HG02973 (cell line): ENCODE measurements around the gene PDE1C.
"Not testable (repeated sequence)": the region's sequence is repeated elsewhere in the genome, so short reads cannot be mapped to it uniquely, and the experiment has no call there.

ENCODE experiments used
- ATAC-seq: cut with Tn5 transposase; IDR thresholded peaks from one replicate; pipeline ENCODE4 v1.9.1; 2021; ENCODE audit warnings: moderate library complexity; ENCODE audit not compliant: unreplicated experiment

The PDE1C gene

DNA sequence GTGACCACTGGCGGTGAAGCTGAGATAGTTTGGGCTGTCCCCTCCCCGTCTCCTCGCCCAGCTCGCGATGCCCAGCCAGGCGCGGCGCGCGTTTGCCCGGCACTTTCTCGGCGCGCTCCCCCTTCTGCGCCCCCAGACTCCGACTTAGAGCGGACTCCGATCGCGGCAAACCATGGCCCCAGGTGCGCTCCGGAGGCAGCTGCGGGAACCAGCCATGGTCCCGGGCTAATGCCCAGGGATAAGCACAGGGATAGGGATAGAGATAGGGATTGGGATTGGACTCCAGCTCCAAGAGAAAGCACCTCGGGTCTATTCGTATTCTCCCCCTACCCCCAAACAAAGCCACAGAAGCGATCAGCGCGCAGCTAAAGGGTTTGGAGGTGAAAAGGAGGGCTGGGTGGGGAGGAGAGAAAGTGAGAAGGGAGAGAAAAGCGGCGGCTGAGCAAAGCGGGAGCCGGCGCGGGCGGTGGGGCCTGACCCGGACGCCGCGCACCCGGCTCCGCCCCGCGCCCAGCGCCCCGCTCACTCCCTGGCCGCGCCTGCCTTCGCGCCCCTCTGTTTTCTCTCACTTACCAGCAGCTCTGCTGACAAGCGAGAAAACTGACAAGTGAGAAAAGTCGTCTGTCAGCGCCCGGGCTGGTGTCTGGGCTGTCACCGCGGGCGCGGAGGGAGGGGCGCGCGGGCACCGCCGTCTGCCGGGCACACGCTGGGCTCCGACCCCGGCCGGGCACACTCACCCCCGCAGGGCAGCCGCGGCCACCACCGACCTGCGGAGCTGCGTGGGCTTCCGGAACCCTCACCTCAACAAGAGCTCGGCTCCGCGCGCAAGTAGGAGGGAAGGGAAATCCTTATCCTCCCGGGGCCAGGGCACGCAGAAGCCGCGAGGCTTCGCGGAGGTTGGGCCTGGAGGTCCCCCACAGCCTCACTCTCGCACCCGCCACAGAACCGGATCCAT is at the start of gene PDE1C:
Gene PDE1C (minus strand): TSS at position 2 of the 955 bp plus-strand sequence.
- ATAC-seq, result no peak

DNA sequence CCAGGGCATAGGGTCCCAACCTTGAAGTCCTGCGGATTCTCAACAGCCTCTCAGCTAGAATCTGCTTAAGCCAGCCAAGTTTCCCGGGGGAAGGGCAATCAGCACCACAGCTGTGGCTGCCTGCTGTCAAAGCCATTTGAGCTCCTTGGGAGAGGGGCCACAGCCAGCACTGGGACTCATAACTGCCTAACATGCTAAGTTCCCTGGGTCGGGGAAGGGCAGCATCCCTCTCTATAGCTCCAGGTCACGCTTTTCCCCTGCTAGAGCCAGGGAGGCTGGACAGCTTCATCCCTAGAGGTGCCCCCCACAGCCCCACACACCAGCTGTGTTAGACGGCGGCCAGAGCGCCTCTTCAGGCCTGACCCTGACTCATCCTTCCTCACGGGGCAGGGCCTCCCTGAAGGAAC is 49.6 kb upstream of the PDE1C start:
- no peak for ATAC-seq

DNA sequence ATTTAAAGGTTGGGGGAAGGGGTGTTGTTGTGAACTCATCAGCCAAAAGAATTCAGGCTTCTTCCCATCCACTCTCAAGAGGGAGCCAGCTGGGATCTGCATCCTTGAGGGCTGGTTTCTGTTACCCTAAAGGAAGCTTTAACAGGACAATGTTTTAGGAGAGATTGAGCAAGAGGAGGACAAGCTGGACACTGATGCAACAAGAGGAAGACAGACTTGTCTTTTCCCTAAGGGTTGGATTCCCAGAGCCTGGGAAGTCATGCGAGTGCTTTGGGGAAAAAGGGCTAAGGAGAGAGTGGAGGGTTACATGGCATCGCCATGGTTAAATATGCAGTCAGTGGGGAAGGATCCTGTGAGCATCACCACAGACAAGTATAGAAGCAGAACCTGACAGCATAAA is 47.6 kb upstream of the PDE1C start:
- ATAC-seq, result no peak

DNA sequence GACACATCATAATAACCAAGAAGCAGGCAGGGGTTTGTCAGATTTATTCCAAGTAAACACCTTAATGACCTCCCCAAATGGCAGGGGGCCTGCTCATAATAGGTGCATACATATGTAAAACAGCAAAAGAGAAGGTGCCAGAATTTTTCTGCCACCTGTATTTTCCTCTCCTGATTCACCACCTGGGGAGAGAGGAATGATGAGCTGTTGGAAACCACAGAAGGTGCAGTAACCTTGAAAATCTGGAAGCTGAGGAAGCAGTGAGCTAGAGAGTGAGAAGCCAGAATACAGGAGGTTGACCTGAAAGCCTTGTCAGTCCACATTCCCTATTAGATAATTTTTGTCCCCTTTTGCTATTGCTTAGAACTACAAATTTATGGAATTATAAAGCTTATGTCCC is 46.2 kb upstream of the PDE1C start:
- no peak for ATAC-seq

DNA sequence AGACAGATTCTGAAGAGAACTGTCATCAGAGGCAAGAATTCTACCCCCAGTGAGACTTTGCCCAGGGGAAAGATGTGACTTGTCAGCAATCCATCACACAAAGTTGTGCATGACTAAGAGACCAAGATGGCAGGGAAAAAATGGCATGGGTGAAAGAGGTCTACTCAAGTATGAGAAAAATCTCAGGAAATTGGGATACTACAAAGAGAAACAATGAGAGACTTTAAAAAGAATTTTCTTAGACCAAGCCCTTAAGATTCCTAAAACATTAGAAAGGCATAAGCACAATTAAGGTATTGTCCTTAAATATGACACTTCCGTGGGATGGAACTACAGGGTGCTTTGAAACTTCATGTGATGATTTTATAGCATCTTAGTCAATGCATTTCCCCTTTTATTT is 45.6 kb upstream of the PDE1C start:
- no peak for ATAC-seq

DNA sequence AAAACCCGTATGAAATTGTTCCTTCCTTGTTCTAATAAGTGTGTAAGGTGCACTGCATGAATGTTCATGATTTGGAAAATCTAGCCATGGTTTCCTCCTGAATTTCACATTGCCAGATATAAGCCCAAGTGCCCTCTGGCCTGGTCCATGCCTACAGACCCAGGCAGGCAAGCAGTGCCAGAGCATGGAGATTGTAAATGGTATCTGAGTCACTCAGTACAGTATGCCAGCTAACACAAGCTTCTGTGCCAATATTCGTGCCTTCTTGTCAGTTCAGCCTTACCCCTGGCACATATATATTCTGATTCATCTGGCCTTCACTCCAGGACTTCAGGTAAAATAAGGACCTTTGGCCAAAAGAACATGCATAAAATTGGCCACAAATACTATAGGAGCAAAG is 38.4 kb upstream of the PDE1C start:
- ATAC-seq, result no peak

DNA sequence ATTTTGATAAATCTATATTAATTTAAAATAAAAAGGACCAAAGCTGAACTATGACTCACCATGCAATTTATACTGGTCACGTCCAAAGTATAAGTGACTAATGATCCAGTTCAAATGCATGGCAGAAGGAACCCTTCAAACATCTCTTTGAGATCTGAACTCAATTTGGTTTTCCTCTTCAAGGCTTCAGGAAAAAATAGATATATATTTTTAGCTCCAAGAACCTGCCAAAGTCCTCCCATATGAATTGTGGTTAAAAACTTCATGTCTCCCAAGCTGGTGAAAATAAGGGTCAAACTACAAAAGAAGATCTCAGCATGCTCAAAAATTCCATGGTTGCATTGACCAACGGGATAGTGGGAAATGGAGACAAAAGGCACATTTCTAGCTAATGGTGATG is 34.6 kb upstream of the PDE1C start:
- no peak for ATAC-seq

DNA sequence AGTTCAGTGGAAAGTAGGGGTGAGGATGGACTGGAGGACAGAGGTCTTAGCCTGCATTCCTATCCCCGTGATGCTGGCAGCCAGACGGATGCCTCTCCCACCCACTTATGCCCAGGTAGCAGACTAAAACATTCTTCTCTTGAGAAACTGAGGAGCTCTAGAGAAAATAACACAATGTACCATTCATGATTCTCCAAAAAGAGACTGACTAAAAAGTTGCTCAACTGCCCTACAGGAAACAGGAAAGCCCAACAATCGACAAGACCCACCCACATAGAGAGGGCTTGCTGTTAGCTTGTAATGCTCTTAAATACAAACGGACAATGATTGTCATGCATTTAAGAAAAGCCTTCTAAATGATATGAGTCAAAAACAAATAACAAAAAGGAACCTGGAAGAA is 33.2 kb upstream of the PDE1C start:
- ATAC-seq, result no peak

DNA sequence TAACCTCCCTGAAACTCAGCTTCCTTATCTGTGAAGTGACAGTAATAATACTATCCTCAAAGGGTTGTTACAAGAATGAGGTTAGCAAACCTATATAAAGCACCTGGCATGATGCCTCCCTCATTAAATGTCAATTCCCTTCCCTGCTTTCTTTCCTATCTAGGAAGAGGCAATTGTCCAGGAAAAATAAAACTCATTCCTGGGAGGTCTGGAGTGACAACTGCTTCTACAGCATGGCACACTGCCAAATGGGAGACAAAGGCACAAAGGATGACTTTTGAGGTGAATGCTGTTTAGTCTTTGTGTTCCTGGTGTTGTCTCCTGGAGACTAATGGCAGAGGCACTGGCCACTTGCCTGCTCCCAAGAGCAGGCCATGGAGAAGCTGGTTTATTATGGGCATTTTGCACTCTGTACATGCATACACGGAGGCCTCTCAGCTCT is 32.2 kb upstream of the PDE1C start:
- ATAC-seq, result no peak

DNA sequence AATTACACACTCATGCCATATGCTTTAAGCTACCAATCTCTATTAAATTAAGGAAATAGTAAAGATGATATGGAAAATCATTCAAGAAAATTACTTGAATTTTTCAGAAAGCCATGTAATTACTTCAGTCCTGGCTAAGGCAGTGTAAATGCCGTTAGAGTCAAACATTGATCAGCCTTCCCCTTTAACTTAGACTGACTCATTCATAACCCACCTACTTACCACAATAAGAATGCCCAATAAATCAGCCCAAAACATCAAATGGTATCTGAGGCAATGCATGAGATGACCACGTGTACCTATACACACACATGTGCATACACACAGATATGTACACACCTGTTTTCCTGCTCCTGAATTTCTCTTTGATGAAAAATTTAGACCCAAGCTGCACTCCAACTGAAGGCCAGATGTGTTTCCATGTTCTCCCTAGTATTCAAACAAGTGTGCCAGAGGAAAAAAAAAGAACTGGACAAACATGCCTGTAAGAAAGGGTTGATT is 30.2 kb upstream of the PDE1C start:
- no peak for ATAC-seq

DNA sequence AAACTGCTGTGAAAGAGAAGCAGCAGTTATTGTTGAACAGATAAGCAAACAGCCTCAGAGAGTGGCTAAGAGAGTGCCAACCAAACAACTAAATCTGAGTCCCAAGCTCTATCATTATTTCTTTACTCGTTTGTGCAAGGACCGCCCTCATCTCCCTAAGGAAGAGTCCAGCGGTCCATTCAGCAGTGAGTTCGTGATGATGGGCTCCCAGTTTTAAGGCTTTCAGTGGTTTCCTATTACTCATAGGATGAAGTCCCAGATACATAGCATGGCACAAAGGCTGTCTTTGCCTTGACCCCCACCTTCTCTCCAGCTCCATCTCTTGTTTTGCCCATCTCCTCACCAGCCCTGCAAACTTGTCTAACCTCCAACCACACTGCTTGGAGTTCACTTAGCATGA is 24.3 kb upstream of the PDE1C start:
- no peak for ATAC-seq

DNA sequence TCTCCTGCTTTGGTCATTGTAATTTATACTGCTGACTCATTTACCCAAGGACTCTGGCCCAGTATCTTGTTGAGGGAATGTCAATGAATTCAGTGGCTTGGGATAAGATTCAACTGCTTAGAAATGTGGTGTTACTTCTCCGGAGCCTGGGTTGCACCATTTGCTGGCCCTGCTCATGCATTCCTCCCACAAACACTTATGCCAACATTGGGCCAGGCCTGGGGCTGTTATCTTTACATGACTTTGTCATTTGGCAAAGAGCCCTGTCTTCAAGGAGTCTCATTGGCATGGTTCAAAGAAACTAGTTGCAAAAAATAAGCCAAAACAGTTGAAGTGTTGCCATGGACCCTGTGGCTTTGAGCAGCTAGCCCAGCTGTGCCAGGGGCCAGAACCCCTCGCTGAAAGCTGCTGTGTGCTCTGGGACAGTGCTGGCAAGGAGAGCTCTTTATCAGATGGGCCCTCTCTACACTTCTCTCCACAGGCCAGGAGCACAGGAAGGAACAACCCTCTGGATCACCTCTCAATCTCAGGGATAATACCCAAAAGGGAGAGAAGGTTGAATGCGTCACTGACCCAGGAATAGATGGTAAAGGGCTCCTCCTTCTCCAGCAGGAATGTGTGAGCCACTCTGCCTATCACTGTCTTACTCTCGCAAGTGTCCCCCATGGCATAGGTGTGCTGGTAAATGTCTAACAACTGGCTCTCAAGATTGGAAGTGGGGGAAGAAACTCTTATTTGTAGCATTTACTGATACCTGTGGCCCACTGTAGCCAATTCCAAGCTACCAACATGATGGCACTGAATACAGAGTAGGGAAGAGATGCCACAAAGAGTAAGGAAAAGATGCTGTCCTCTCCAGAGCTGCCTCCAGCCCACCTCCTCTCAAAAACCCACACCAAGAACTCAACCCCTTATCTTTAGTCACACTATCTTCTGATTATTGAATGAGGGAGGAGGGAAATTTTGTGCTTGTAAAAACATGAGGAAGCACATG is 23.5 kb upstream of the PDE1C start:
- ATAC-seq, result no peak

DNA sequence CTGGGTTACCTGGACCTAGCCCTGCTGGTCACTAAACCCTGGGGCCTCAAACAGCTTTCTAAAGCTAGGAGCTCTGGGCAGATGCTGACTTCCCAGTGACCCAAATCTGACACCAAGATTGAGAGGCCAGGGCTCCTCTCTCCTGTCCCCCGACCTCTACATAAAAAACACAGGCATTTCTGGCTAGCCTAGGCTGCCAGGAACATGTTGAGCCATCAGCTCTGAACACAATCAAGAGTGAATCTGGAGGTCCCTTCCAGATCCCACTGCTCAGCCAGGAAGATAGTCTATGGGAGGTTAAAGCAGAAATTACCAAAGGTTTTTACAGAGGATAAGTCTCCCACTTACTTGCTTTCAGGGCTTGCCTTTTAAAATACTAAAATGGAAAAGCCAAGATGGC is 22.1 kb upstream of the PDE1C start:
- ATAC-seq, result no peak

DNA sequence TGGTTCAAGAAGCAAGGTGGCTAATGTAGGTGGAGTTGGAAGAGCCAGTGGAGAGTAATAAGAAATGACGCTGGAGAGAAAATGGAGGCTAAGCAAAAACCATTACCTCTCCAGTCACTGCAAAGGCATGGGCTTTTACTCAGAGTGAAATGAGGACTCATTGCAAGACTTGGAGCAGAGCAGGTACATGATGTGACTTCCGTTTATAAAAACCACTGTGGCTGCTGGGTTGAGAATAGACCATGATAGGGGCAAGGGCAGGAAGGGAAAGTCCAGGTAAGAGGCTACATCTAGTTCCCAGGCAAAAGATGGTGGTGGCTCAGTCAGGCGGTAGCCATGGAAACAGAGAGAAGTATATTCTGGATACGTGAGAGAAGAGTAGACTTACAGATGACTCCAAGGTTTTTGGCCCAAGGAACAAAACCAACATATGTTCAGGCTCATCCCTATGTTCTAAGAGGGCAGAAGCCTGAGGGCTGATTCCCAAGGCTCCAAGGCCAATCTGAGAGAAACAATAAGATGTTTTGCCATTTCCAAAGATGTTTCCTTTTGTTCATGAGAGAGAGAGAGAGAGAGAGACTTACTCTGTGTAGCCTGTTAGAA is 21.5 kb upstream of the PDE1C start:
- ATAC-seq, result no peak

DNA sequence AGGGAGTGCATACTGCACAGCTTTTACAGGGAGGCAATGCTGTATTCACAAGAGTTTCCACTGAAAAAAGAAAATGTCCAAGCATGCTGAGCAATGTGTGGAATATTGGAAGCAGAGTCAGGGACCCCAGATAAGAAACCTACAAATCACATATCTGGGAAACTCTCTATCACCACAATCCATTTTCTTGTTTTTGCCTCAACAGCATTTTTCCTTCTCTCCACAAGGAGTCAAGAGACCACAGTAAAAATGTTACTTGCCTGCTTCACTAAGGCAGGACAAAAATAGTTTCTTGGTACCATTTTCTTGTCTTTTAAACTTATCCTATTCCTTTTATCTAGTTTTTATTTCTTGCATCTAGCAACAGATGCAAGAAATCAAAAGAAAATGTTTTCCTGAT is 19.5 kb upstream of the PDE1C start:
- ATAC-seq, result no peak

DNA sequence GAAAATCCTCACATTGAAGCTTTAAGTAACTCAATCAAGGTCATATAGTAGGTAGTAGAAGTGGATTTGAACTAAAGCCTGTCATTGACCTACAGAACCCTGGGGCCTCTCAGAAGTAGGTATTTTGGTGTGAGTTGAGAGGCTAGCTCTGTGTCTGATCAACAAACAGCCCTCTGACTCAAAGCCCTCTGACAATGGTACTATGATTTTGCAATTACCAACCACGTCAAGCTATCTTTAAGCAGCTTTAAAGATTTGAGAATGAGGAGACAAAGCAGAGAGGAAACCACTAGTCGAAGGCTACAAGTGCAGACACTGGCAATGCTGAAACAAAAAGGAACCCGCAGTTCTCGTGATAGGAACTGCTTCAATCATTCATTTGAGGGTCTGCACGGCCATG is 19.0 kb upstream of the PDE1C start:
- ATAC-seq, result no peak

DNA sequence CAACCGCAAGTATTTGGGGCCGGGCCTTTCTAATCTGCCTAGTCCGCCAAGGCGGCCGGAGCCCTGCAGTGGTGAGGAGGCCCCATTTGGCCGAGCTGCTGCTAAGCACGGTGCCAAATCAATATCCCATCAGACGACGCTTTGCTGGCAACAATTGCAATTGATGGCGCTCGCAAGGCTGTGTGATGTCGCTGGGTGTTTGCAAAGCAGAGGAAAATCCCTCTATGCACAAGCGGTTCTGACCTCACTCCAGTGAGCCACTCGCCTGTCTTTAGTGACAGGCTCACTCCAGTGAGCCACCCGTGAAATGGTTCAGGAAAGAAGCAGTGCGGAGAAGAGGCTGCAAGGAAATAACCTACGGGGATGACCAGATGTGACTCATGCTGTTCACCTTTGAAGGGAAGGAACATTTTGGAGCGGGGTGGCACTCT is 18.3 kb upstream of the PDE1C start:
- no peak for ATAC-seq

DNA sequence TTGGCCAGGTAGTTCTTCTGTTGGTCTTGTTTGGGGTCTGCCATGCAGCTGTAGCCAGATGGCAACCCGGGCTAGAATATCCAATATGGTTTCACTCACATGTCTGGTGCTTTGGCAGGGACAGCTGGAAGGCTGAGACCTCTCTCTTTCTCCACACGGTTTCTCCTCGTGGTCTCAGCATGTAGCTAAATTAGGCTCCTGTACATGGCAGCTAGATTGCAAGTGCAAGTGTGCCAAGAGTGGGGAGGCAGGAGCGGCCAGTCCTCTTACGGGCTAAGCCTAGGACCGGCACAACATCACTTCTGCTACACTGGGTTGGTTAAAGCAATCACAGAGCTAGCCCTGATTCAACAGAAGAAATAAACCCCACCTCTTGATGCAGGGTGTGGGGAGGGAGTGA is 9.3 kb upstream of the PDE1C start:
- no peak for ATAC-seq

DNA sequence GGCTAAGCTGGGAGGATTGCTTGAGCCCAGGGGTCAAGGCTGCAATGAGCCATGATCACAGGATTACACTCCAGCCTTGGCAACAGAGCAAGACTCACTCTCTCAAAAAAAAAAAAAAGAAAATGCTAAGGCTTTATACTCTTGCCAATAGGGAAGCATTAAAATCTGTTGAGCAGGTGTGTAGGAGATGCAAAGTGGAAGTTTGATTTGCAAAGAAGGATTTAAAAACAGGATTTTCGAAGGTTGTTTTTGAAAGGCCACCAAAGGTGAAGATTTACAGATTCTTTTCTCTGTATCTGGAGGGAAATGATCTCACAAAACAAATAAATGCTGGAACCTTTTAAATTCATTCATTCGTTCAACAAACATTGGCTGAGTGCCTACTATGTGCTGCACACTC is 8.6 kb upstream of the PDE1C start:
- ATAC-seq, result no peak

DNA sequence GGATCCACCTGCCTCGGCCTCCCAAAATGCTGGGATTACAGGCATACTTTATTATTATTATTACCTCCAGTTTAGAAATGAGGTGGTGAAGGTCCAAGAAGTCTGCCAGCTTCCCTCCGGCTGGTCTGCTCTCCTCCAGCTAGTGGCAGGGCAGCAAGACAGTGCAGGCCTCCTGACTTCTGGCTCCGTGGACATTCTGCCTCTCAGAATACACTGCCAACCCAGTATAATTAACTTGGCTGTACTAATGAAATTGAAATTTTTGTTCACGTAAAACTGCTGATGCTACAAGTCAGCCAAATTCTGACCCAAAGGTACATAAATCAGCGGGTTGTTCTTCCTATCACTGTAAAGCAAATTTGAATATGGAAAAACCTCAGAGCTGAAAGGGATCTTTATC is 7.6 kb upstream of the PDE1C start:
- ATAC-seq, result no peak

DNA sequence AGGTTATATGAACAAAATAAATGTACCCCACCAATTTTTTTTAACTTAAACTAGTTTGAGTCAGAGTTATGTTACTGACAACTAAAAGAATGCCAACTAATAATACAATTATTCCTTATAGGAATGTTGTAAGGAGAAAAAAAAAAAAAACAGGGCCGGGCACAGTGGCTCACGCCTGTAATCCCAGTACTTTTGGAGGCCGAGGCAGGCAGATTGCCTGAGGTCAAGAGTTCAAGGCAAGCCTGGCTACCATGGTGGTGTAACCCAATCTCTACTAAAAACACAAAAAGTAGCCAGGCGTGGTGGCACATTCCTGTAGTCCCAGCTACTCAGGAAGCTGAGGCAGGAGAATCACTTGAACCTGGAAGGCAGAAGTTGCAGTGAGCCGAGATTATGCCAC is 6.6 kb upstream of the PDE1C start:
- not testable (repeated sequence) for ATAC-seq
